Sigmoid colon (tissue), 7 donors: Measurements from ENCODE around the gene ARFIP1. TPM values are rescaled to one million over a fixed set of nuclear protein-coding genes. Genes with fewer than 3 reads are reported as not detected.

Source experiments
- DNase-seq: peaks from one replicate; pipeline ENCODE4 v3.0.0-alpha.2; 2019
- H3K27ac ChIP-seq, 4 donors: fragments of 200-600 bp; sonication (generic); one replicate each; pipeline ENCODE4 v1.5.1; 2016 to 2019; ENCODE audit warnings: mild to moderate bottlenecking in 1 of 4
- H3K27me3 ChIP-seq, 3 donors: fragments of 200-600 bp; sonication (generic); one replicate each; pipeline ENCODE4 v1.5.1; 2019; ENCODE audit warnings: mild to moderate bottlenecking in 1 of 3
- H3K36me3 ChIP-seq, 4 donors: fragments of 200-600 bp; sonication (generic); one replicate each; pipeline ENCODE4 v1.5.1; 2016 to 2019
- H3K4me1 ChIP-seq, 4 donors: fragments of 200-600 bp; sonication (generic); one replicate each; pipeline ENCODE4 v1.5.1; 2017 to 2019
- H3K4me3 ChIP-seq, 4 donors: fragments of 200-600 bp; sonication (generic); one replicate each; pipeline ENCODE4 v1.5.1; 2017 to 2019; ENCODE audit warnings: mild to moderate bottlenecking in 2 of 4, moderate library complexity in 1 of 4
- H3K9me3 ChIP-seq, 4 donors: fragments of 200-600 bp in 3 of 4; sonication (generic) in 3 of 4; one replicate each; pipeline versions ENCODE4 v1.5.1 to v1.6.1; 2013 to 2019
- EP300 ChIP-seq, 4 donors: sonication (generic); formaldehyde crosslinking; IDR thresholded peaks; one replicate each; pipeline ENCODE4 v1.6.1; 2017; ENCODE audit warnings: antibody characterized with exemption in 4 of 4
- POLR2A ChIP-seq, 2 donors: fragments of 450-650 bp; IDR thresholded peaks; one replicate each; pipeline ENCODE4 v1.6.1; 2016; ENCODE audit warnings: antibody characterized with exemption in 2 of 2, mild to moderate bottlenecking in 2 of 2, moderate library complexity in 2 of 2
- POLR2AphosphoS5 ChIP-seq, 4 donors: sonication (generic); formaldehyde crosslinking; IDR thresholded peaks; one replicate each; pipeline ENCODE4 v1.6.1; 2017; ENCODE audit warnings: antibody characterized with exemption in 4 of 4
- WGBS, 2 donors: extraction: QIAGEN DNeasy Blood & Tissue Kit; methylation state at CpG; one replicate each; pipeline ENCODE4 v1.1.7; 2013; 5-methylcytosine and 5-hydroxymethylcytosine counted together
- intact Hi-C: fragments of 100-400 bp; cut with DNase I; formaldehyde crosslinking; loops from one replicate; pipeline ENCODE4 v1.15.1; 2023
- polyA plus RNA-seq, 3 donors: library from polyadenylated mRNA; stranded (reverse); fragments of 200-250 nt; gene quantifications; one replicate each; pipeline ENCODE4 v1.2.3, GENCODE V29; 2013
- total RNA-seq, 4 donors: library from RNA; depleted of rRNA; stranded (reverse); fragments of >200 nt; gene quantifications; one replicate each; pipeline ENCODE4 v1.1.0, GENCODE V29; 2016
- TF ChIP-seq, protein P1 (sequence below), 4 experiments: fragments of 450-650 bp in 3 of 4; fragments of 200-600 bp in 1 of 4; IDR thresholded peaks; one replicate each; pipeline ENCODE4 v1.5.1; 2016 to 2019; ENCODE audit warnings: antibody characterized with exemption in 4 of 4, mild to moderate bottlenecking in 3 of 4, moderate library complexity in 2 of 4
- donor health status: healthy with polysubstance abuse.
- donor health status: Bipolar disorder and iron deficiency.
- donor health status: healthy.

The ARFIP1 gene
- total and polyA plus RNA-seq, 7 donors, result 22.1 to 50.9 (median 33.2) TPM

DNA sequence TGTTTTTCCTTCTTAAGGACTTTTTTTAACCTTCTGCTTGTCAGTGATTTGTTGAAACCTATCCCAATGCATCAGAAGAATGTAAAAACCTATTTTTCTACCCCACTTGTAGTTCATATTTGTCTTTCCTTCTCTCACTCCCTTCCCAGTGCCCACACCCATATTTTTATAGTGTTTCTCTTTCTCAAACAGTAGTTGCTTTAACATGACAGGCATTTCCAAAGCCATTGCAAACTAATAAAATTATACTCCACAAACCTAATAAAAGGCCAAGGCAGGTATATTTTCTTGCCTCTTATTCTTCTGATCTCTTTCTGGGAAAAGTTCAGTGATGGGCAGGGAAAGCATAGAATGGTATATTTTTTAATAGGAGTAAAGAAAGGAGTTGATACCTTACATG, 120.6 kb downstream of the ARFIP1 start:
- no peaks in the 10 kb centered on the region for H3K36me3 ChIP-seq
- no peak for DNase-seq
- H3K27ac ChIP-seq, result no peak overlapping the region
- TF ChIP-seq POLR2A (IDR thresholded peaks at IDR 0.05), result no peak
- TF ChIP-seq POLR2AphosphoS5 (IDR thresholded peaks at IDR 0.05), result no peak
- no peak for TF ChIP-seq EP300 (IDR thresholded peaks at IDR 0.05)
- TF ChIP-seq, protein P1, sequence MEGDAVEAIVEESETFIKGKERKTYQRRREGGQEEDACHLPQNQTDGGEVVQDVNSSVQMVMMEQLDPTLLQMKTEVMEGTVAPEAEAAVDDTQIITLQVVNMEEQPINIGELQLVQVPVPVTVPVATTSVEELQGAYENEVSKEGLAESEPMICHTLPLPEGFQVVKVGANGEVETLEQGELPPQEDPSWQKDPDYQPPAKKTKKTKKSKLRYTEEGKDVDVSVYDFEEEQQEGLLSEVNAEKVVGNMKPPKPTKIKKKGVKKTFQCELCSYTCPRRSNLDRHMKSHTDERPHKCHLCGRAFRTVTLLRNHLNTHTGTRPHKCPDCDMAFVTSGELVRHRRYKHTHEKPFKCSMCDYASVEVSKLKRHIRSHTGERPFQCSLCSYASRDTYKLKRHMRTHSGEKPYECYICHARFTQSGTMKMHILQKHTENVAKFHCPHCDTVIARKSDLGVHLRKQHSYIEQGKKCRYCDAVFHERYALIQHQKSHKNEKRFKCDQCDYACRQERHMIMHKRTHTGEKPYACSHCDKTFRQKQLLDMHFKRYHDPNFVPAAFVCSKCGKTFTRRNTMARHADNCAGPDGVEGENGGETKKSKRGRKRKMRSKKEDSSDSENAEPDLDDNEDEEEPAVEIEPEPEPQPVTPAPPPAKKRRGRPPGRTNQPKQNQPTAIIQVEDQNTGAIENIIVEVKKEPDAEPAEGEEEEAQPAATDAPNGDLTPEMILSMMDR (IDR thresholded peaks at IDR 0.05), result no peak
- intact Hi-C loops, result no loop called here
- H3K9me3 ChIP-seq, result no peaks in the 10 kb centered on the region
- H3K4me3 ChIP-seq, result no peak overlapping the region
- no peaks in the 10 kb centered on the region for H3K4me1 ChIP-seq
- no peaks in the 10 kb centered on the region for H3K27me3 ChIP-seq

DNA sequence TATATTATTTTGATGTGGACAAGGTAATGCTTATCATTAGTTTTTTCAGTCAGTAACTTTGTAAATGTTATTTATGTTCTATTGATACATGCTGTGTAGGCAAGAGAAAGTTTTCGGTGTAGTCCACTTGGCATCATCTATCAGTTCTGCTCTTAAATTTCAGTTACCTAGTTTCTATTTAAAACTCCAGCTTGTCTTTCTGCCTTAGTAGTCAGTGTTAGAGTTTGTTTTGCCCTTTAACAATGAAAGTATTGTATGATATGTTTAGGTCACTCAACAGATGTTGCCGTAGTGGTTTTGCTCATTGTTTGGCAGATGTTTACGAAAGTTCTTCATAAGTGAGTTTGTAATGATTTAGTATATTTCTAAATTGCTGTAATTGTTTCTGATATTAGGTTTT, 121.5 kb downstream of the ARFIP1 start:
- no peaks in the 10 kb centered on the region for H3K9me3 ChIP-seq
- no peaks in the 10 kb centered on the region for H3K4me1 ChIP-seq
- no peak for DNase-seq
- no peak overlapping the region for H3K4me3 ChIP-seq
- no peaks in the 10 kb centered on the region for H3K27me3 ChIP-seq
- H3K27ac ChIP-seq, result no peak overlapping the region
- WGBS, 2 donors, result 43 to 72% methylated on average over 3 of the region's 3 CpGs
- H3K36me3 ChIP-seq, result no peaks in the 10 kb centered on the region
- intact Hi-C loops, result no loop called here
- no peak for TF ChIP-seq POLR2AphosphoS5 (IDR thresholded peaks at IDR 0.05)

DNA sequence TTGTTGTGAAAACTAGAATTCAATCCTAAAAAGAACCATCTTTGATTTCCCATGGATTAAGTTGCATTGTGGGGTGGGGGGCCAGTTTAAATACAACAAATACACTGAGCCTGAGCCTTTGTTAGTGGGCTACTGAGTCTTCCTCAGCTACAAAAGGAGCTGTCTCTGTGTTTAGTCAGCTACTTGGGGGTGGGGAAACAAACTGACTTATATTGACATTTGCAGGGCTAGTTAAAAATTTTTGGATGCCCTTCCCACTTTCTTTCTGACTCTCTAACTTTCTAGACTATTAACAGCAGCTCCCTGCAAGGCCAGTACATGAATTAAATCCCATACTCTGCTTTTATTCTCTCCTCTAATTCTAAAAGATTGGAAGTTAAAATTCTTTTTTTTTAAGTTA, 123.9 kb downstream of the ARFIP1 start:
- DNase-seq, result no peak
- H3K9me3 ChIP-seq, result no peaks in the 10 kb centered on the region
- no peak overlapping the region for H3K4me3 ChIP-seq
- H3K27me3 ChIP-seq, result no peaks in the 10 kb centered on the region
- H3K36me3 ChIP-seq, result no peaks in the 10 kb centered on the region
- no peaks in the 10 kb centered on the region for H3K4me1 ChIP-seq
- TF ChIP-seq POLR2A (IDR thresholded peaks at IDR 0.05) (no peak), POLR2AphosphoS5 (IDR thresholded peaks at IDR 0.05) (no peak), EP300 (IDR thresholded peaks at IDR 0.05) (no peak)
- TF ChIP-seq, protein P1 (IDR thresholded peaks at IDR 0.05), result no peak
- intact Hi-C loops, result no loop called here
- no peak overlapping the region for H3K27ac ChIP-seq

DNA sequence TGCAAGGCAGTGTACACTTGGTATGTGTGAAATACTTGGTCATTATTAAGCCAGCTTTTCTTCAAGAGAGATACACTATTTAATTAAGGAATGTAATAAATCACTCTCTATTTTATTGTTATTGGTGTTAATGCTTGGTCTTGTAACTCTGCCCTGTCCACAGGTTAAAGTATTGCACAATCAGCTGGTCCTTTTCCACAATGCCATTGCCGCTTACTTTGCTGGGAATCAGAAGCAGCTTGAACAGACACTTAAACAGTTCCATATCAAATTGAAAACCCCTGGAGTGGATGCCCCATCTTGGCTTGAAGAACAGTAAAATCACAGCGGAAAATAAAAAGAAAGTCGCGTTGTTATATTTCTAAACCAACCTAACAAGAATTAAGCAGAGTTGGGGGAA, 130.1 kb downstream of the ARFIP1 start:
- WGBS, 2 donors, result 93 to 96% methylated on average over 4 of the region's 4 CpGs

DNA sequence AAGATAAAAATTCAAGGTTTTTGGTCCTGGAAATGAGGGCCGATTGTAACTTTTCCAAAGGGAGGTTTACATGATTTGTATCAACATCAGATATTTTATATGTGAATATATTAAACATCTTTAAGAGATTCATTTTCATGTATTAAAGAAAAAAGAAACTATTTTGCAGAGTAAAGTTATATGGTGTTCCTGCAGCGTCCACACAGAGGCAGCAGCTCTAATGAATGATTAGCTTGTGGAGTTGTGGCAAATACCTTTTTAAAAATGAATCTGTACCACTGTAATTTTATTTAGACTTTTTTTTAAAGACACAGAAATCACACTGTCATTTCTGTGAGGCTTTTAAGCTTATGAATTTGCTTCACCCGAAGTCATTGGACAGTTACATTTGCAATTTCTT, 130.8 kb downstream of the ARFIP1 start:
- Histone ChIP-seq H3K4me1 (no peaks in the 10 kb centered on the region), H3K27ac (no peak overlapping the region), H3K27me3 (no peaks in the 10 kb centered on the region), H3K36me3 (peaks cover 0 to 9% (median 0%) of the 10 kb centered on the region in 4 donors), H3K9me3 (no peaks in the 10 kb centered on the region), H3K4me3 (no peak overlapping the region)
- 65 to 78% methylated on average over 3 of the region's 3 CpGs for WGBS, 2 donors
- intact Hi-C loops, result no loop called here
- no peak for DNase-seq
- TF ChIP-seq, protein P1 (IDR thresholded peaks at IDR 0.05), result no peak
- no peak for TF ChIP-seq POLR2AphosphoS5 (IDR thresholded peaks at IDR 0.05)
- TF ChIP-seq EP300 (IDR thresholded peaks at IDR 0.05), result no peak
- no peak for TF ChIP-seq POLR2A (IDR thresholded peaks at IDR 0.05)

More for the DNA sequence above, 130.1 kb downstream of the ARFIP1 start:
- Histone ChIP-seq H3K4me1 (no peaks in the 10 kb centered on the region), H3K27me3 (no peaks in the 10 kb centered on the region), H3K36me3 (peaks cover 0 to 9% (median 0%) of the 10 kb centered on the region in 4 donors), H3K27ac (no peak overlapping the region), H3K9me3 (no peaks in the 10 kb centered on the region), H3K4me3 (no peak overlapping the region)
- no peak for DNase-seq
- intact Hi-C loops, result no loop called here
- TF ChIP-seq POLR2AphosphoS5 (IDR thresholded peaks at IDR 0.05) (no peak), EP300 (IDR thresholded peaks at IDR 0.05) (no peak), POLR2A (IDR thresholded peaks at IDR 0.05) (no peak)
- TF ChIP-seq, protein P1 (IDR thresholded peaks at IDR 0.05), result no peak
